Measurements from ENCODE around the gene HOXA5. TPM values are rescaled to one million over a fixed set of nuclear protein-coding genes. Genes with fewer than 3 reads are reported as not detected.

Gene HOXA5
- total RNA-seq, 1 experiment from 2014 or later = 7.4 TPM

DNA sequence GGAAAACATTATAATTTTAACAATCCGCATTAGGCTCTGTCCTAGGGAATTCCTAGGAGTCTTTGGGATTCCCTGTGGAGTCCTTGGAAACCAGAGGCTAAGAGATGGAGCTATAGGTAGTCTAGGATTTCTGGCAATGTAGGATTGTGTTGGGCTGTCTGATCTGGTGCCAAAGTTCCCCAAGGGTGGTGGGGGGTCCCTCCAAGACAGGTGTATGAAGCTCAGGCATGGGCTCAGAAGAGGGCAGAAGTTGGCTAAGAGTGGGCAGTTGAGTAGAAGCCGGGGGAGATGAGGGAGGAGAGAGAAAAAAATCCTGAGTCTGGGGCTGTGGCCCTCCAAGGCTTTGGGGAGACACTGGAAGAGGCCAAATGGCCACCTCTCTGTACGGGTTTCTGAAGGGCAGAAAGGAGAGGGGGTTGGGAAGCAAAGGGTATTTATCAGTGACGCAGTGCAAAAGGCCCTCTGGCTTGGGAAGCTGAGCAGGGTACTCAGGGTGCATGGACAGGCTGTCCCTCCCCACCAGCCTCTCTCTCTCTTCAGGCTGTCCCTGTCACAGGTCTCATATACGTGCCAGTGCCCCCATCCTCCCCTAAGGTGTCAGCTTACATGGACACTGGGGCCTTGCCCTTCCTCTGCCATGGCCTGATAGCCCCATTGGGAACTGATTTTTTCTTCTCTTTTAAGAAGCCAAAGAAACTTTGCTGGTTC lies 3.2 kb upstream of the HOXA5 start:
- Mint-ChIP-seq H3K4me1 (ENCODE audit: insufficient read depth, unreplicated experiment) (peaks cover 10% of the 10 kb centered on the region), H3K9me3 (ENCODE audit: unreplicated experiment) (no peaks in the 10 kb centered on the region), H3K27ac (ENCODE audit: low read depth, unreplicated experiment) (no peak overlapping the region), H3K36me3 (ENCODE audit: insufficient read depth, unreplicated experiment) (peaks cover 17% of the 10 kb centered on the region), H3K27me3 (ENCODE audit: insufficient read depth, unreplicated experiment) (no peaks in the 10 kb centered on the region), H3K4me3 (ENCODE audit: unreplicated experiment) (peak overlapping the region; percentile 14)
- TF ChIP-seq, protein P1, sequence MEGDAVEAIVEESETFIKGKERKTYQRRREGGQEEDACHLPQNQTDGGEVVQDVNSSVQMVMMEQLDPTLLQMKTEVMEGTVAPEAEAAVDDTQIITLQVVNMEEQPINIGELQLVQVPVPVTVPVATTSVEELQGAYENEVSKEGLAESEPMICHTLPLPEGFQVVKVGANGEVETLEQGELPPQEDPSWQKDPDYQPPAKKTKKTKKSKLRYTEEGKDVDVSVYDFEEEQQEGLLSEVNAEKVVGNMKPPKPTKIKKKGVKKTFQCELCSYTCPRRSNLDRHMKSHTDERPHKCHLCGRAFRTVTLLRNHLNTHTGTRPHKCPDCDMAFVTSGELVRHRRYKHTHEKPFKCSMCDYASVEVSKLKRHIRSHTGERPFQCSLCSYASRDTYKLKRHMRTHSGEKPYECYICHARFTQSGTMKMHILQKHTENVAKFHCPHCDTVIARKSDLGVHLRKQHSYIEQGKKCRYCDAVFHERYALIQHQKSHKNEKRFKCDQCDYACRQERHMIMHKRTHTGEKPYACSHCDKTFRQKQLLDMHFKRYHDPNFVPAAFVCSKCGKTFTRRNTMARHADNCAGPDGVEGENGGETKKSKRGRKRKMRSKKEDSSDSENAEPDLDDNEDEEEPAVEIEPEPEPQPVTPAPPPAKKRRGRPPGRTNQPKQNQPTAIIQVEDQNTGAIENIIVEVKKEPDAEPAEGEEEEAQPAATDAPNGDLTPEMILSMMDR (IDR thresholded peaks at IDR 0.05; ENCODE audit: unreplicated experiment) = no peak
- intact Hi-C loops (cut with micrococcal nuclease) = no loop called here
- POLR2A ChIA-PET = interaction anchor here (0.5 to 5.2 kb wide), 2 partner anchors 24 to 958 kb away, joined by 3 to 36 read pairs; no protein-coding TSS in a partner anchor
- no TSS peak for BruUV-seq (replicated peaks)
- DNase-seq (ENCODE audit: unreplicated experiment) = no peak
- CTCF ChIA-PET = interaction anchor here (0.6 to 1.1 kb wide), 3 partner anchors 479 to 1056 kb away, joined by 3 read pairs; no protein-coding TSS in a partner anchor

DNA sequence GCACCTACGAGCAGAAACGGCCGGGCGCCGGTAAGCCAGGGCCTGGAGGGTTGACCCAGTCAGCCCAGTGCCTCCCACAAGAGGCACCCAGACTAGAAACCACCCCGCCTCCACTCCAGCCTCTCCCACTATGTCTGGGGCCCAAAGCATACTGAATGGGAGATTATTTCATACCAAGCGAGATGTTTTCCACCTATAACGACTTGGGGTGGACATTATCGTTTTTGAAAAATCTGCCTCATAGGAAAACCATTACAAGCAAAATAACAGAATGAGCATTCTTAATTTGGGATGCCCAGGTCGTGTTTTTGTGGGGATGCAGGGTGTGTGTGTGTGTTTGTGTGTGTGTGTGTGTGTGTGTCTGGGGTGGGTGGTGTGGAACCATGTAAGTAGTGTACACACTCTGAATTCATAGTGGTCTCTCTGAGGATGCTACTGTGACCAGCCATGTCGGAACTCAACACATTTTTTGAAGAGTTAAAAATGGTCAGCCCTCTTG lies 2.5 kb upstream of the HOXA5 start:
- no TSS peak for BruUV-seq (replicated peaks)
- Mint-ChIP-seq H3K9me3 (ENCODE audit: unreplicated experiment) (no peaks in the 10 kb centered on the region), H3K4me3 (ENCODE audit: unreplicated experiment) (no peak overlapping the region), H3K36me3 (ENCODE audit: insufficient read depth, unreplicated experiment) (peaks cover 24% of the 10 kb centered on the region), H3K27me3 (ENCODE audit: insufficient read depth, unreplicated experiment) (no peaks in the 10 kb centered on the region), H3K27ac (ENCODE audit: low read depth, unreplicated experiment) (no peak overlapping the region), H3K4me1 (ENCODE audit: insufficient read depth, unreplicated experiment) (peaks cover 14% of the 10 kb centered on the region)
- intact Hi-C loops (cut with micrococcal nuclease) = no loop called here
- TF ChIP-seq, protein P1 (IDR thresholded peaks at IDR 0.05; ENCODE audit: unreplicated experiment) = no peak
- ChIA-PET POLR2A (interaction anchor here (7.1 to 7.2 kb wide), 2 partner anchors 17 to 289 kb away, joined by 49 to 459 read pairs; partner anchors contain the start of gene HOXA9), CTCF (interaction anchor here (0.6 to 2.9 kb wide), 5 partner anchors 46 to 1056 kb away, joined by 3 to 16 read pairs (median 3); no protein-coding TSS in a partner anchor)
- DNase-seq (ENCODE audit: unreplicated experiment) = no peak

DNA sequence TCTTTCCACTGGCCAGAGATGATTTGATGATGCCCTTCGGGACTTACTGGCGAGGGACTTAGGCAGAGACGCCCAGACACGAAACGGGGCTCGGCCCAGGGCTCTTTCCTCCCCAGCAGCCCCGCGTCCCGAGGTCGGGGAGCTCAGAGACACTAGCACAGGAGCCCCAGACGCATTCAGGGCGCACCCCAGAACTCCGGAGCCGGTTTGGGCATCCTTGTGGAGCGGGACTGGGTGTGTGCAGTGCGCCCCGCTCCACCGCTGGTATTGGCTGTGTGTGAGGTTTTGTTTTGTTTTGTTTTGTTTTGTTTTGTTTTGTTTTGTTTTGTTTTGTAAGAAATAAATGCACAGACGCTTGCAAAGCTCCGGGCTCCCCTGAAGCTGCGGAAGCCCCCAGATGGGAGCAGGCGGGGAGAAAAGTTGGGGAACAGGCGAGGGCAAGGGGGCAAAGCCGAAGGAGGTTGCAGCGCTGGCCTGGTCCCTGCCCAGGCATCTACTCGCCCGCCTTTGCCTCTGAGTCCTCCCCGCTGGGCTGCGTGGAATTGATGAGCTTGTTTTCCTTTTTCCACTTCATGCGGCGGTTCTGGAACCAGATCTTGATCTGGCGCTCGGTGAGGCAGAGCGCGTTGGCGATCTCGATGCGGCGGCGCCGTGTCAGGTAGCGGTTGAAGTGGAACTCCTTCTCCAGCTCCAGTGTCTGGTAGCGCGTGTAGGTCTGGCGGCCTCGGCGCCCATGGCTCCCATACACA lies 1.9 kb upstream of the HOXA5 start:
- no peak for DNase-seq (ENCODE audit: unreplicated experiment)
- POLR2A ChIA-PET = interaction anchor here (0.6 to 7.2 kb wide), 8 partner anchors 18 to 655 kb away, joined by 3 to 459 read pairs (median 25); partner anchors contain the start of gene HOXA9
- intact Hi-C loops (cut with micrococcal nuclease) = no loop called here
- CTCF ChIA-PET = interaction anchor here (0.6 to 6.7 kb wide), 15 partner anchors 16 to 1046 kb away, joined by 3 to 190 read pairs (median 7); no protein-coding TSS in a partner anchor
- Mint-ChIP-seq H3K4me1 (ENCODE audit: insufficient read depth, unreplicated experiment) (peaks cover 16% of the 10 kb centered on the region), H3K4me3 (ENCODE audit: unreplicated experiment) (no peak overlapping the region), H3K27me3 (ENCODE audit: insufficient read depth, unreplicated experiment) (no peaks in the 10 kb centered on the region), H3K27ac (ENCODE audit: low read depth, unreplicated experiment) (no peak overlapping the region), H3K36me3 (ENCODE audit: insufficient read depth, unreplicated experiment) (peaks cover 29% of the 10 kb centered on the region), H3K9me3 (ENCODE audit: unreplicated experiment) (no peaks in the 10 kb centered on the region)
- TF ChIP-seq, protein P1 (IDR thresholded peaks at IDR 0.05; ENCODE audit: unreplicated experiment) = no peak
- no TSS peak for BruUV-seq (replicated peaks)

Data from MCF 10A (cell line).